NB4 (cell line): ENCODE results near the gene PSME4.

Experiments
- CTCF ChIP-seq: IDR thresholded peaks from one replicate; pipeline ENCODE4 v1.5.1; 2012; ENCODE audit warnings: low read depth, low read length
- MYC ChIP-seq: IDR thresholded peaks from 2 replicates; pipeline ENCODE4 v1.6.1; 2011; ENCODE audit warnings: low read depth, low read length
- TF ChIP-seq, protein P1 (sequence below): IDR thresholded peaks from 2 replicates; pipeline ENCODE4 v1.6.1; 2011; ENCODE audit warnings: low read depth, low read length

- TF ChIP-seq, protein P1, sequence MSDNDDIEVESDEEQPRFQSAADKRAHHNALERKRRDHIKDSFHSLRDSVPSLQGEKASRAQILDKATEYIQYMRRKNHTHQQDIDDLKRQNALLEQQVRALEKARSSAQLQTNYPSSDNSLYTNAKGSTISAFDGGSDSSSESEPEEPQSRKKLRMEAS = no peak
- TF ChIP-seq CTCF (no peak), MYC (no peak)
Observed at GRCh38 chr2:53867169-53867568, 103.6 kb downstream of the PSME4 start.
